ENCODE results near the gene HES7. TPM values are rescaled to one million over a fixed set of nuclear protein-coding genes. Genes with fewer than 3 reads are reported as not detected.

The HES7 gene
- total RNA-seq, 1 experiment from 2014 or later: 3.1 TPM

- peak; percentile 98 for TF ChIP-seq ARID4B (CRISPR knock-in tag; IDR thresholded peaks at IDR 0.05; ENCODE audit: borderline replicate concordance)
- TF ChIP-seq NR3C1 (CRISPR knock-in tag; conservative IDR thresholded peaks at IDR 0.05; ENCODE audit: low read depth): peak; percentile 92; the same call in 1 of the 2 replicates
- no peak for TF ChIP-seq MXD4 (CRISPR knock-in tag; IDR thresholded peaks at IDR 0.05; ENCODE audit: borderline replicate concordance)
- peak; percentile 92 for TF ChIP-seq TEAD4 (CRISPR knock-in tag; IDR thresholded peaks at IDR 0.05)
- peak; percentile 99 for TF ChIP-seq OVOL2 (CRISPR knock-in tag; IDR thresholded peaks at IDR 0.05; ENCODE audit: borderline replicate concordance)
- TF ChIP-seq NFE2L1 (CRISPR knock-in tag; IDR thresholded peaks at IDR 0.05): peak; percentile 94; the same call in 1 of the 2 replicates
- TF ChIP-seq FOXP4 (CRISPR knock-in tag; IDR thresholded peaks at IDR 0.05): peak; percentile 93
- TF ChIP-seq MLX (CRISPR knock-in tag; IDR thresholded peaks at IDR 0.05): peak; percentile 89; the same call in 1 of the 2 replicates
- TF ChIP-seq ZNF512 (CRISPR knock-in tag; IDR thresholded peaks at IDR 0.05; ENCODE audit: borderline replicate concordance): peak; percentile 55; the same call in 1 of the 2 replicates
- TF ChIP-seq USF2 (CRISPR knock-in tag; IDR thresholded peaks at IDR 0.05): peak; percentile 59
- TF ChIP-seq ETV6 (CRISPR knock-in tag; IDR thresholded peaks at IDR 0.05): peak; percentile 97
- TF ChIP-seq STAT6 (CRISPR knock-in tag; conservative IDR thresholded peaks at IDR 0.05; ENCODE audit: low read depth): 0 out of 2 replicates have a peak, but pooled peaks have one; percentile 92
- peak; percentile 99 for TF ChIP-seq ERG (CRISPR knock-in tag; IDR thresholded peaks at IDR 0.05)
- TF ChIP-seq E2F5 (CRISPR knock-in tag; IDR thresholded peaks at IDR 0.05): 0 out of 2 replicates have a peak, but pooled peaks have one; percentile 53
- TF ChIP-seq USF1 (CRISPR knock-in tag; IDR thresholded peaks at IDR 0.05): peak; percentile 82
- TF ChIP-seq E2F1 (CRISPR knock-in tag; IDR thresholded peaks at IDR 0.05): peak; percentile 44; the same call in 1 of the 2 replicates
- TF ChIP-seq MAX (CRISPR knock-in tag; IDR thresholded peaks at IDR 0.05): peak; percentile 64
- TF ChIP-seq ZNF138 (CRISPR knock-in tag; conservative IDR thresholded peaks at IDR 0.05): peak; percentile 92; the same call in 1 of the 2 replicates
Measured at GRCh38 chr17:8173056-8173870, 49.4 kb upstream of the HES7 start (continued).
